ENCODE data around the gene CCDC171. TPM values are rescaled to one million over a fixed set of nuclear protein-coding genes. Genes with fewer than 3 reads are reported as not detected.

CCDC171 gene
- total and polyA plus RNA-seq, 2 donors from 2014 or later: 1.2 to 5.1 TPM

DNA sequence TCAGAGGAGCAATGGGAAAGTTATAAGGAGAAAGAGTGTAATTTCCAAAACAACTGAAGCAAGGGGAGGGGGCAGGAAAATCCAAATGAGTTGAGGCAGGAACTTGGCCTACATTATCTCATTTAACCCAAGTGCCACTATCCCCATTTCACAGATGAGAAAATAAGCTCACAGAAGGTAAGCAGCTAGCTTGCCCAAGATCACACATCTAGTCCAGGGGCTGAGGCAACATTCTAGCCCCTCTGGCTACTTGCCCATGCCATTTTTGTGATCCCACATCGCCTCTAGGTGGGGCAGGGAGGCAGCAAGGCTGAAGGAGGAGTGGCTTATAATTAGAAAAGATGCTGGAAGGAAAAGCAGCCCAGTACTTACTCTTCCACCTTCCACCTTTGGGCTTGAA, 39.5 kb upstream of the CCDC171 start:
- H3K27ac ChIP-seq (ENCODE audit: low read depth in 2 of 2, low read length in 2 of 2): no peak overlapping the region
- no peaks in the 10 kb centered on the region for H3K27me3 ChIP-seq (ENCODE audit: control insufficient read depth, insufficient read depth, low read length)
- no peak for DNase-seq
- no peak overlapping the region for H3K4me3 ChIP-seq (ENCODE audit: low read length in 3 of 3)
- intact Hi-C loops (cut with DNase I): no loop called here
- no peaks in the 10 kb centered on the region for H3K36me3 ChIP-seq (ENCODE audit: control insufficient read depth in 2 of 3, insufficient read depth in 3 of 3, low read length in 3 of 3)
- peaks cover 0 to 3% (median 0%) of the 10 kb centered on the region in 3 donors for H3K4me1 ChIP-seq (ENCODE audit: control insufficient read depth in 2 of 3, insufficient read depth in 2 of 3, low read depth in 1 of 3, low read length in 3 of 3)
- no peaks in the 10 kb centered on the region for H3K9me3 ChIP-seq (ENCODE audit: control insufficient read depth in 2 of 3, insufficient read depth in 1 of 3, low read length in 3 of 3)
- no peak for FAIRE-seq
- TF ChIP-seq, protein P1, sequence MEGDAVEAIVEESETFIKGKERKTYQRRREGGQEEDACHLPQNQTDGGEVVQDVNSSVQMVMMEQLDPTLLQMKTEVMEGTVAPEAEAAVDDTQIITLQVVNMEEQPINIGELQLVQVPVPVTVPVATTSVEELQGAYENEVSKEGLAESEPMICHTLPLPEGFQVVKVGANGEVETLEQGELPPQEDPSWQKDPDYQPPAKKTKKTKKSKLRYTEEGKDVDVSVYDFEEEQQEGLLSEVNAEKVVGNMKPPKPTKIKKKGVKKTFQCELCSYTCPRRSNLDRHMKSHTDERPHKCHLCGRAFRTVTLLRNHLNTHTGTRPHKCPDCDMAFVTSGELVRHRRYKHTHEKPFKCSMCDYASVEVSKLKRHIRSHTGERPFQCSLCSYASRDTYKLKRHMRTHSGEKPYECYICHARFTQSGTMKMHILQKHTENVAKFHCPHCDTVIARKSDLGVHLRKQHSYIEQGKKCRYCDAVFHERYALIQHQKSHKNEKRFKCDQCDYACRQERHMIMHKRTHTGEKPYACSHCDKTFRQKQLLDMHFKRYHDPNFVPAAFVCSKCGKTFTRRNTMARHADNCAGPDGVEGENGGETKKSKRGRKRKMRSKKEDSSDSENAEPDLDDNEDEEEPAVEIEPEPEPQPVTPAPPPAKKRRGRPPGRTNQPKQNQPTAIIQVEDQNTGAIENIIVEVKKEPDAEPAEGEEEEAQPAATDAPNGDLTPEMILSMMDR (IDR thresholded peaks at IDR 0.05; ENCODE audit: borderline replicate concordance, extremely low read depth, insufficient read depth): no peak
- no peak overlapping the region for H3K9ac ChIP-seq (ENCODE audit: low read length in 3 of 3)

DNA sequence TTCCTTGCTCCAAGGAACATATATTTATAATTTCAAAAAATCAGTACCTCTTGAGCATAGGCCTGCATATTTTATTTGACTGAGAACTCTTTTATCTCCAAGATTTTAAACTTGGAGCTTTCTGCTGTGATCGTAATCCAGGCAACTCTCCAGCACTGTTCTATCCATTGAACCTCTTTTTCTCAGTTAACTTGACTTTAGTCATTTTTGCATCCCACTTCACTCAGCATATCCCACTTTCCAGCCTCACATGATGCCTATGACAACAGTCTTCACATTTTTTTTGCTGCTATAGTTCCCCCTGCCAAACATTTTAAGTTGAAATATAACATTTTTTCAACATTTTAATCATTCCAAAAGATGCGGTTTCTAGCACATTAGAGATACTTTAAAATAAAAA, 33.0 kb upstream of the CCDC171 start:
- no peak for FAIRE-seq
- intact Hi-C loops (cut with DNase I): no loop called here

GRCh38 chr9:15521254-15521653, 31.6 kb upstream of the CCDC171 start:
- Histone ChIP-seq H3K27me3 (ENCODE audit: control insufficient read depth, insufficient read depth, low read length) (no peaks in the 10 kb centered on the region), H3K4me1 (ENCODE audit: control insufficient read depth in 2 of 3, insufficient read depth in 2 of 3, low read depth in 1 of 3, low read length in 3 of 3) (no peaks in the 10 kb centered on the region), H3K27ac (ENCODE audit: low read depth in 2 of 2, low read length in 2 of 2) (no peak overlapping the region), H3K4me3 (ENCODE audit: low read length in 3 of 3) (no peak overlapping the region), H3K9ac (ENCODE audit: low read length in 3 of 3) (no peak overlapping the region), H3K9me3 (ENCODE audit: control insufficient read depth in 2 of 3, insufficient read depth in 1 of 3, low read length in 3 of 3) (no peaks in the 10 kb centered on the region), H3K36me3 (ENCODE audit: control insufficient read depth in 2 of 3, insufficient read depth in 3 of 3, low read length in 3 of 3) (no peaks in the 10 kb centered on the region)
- FAIRE-seq: no peak
- DNase-seq: no peak
- intact Hi-C loops (cut with DNase I): no loop called here
- TF ChIP-seq, protein P1 (IDR thresholded peaks at IDR 0.05; ENCODE audit: borderline replicate concordance, extremely low read depth, insufficient read depth): no peak

More for the DNA sequence above, 33.0 kb upstream of the CCDC171 start:
- Histone ChIP-seq H3K27me3 (ENCODE audit: control insufficient read depth, insufficient read depth, low read length) (no peaks in the 10 kb centered on the region), H3K4me1 (ENCODE audit: control insufficient read depth in 2 of 3, insufficient read depth in 2 of 3, low read depth in 1 of 3, low read length in 3 of 3) (no peaks in the 10 kb centered on the region), H3K36me3 (ENCODE audit: control insufficient read depth in 2 of 3, insufficient read depth in 3 of 3, low read length in 3 of 3) (no peaks in the 10 kb centered on the region), H3K27ac (ENCODE audit: low read depth in 2 of 2, low read length in 2 of 2) (no peak overlapping the region), H3K9ac (ENCODE audit: low read length in 3 of 3) (no peak overlapping the region), H3K4me3 (ENCODE audit: low read length in 3 of 3) (no peak overlapping the region), H3K9me3 (ENCODE audit: control insufficient read depth in 2 of 3, insufficient read depth in 1 of 3, low read length in 3 of 3) (no peaks in the 10 kb centered on the region)
- no peak for DNase-seq
- TF ChIP-seq, protein P1 (IDR thresholded peaks at IDR 0.05; ENCODE audit: borderline replicate concordance, extremely low read depth, insufficient read depth): no peak

- Histone ChIP-seq H3K9me3 (ENCODE audit: control insufficient read depth in 2 of 3, insufficient read depth in 1 of 3, low read length in 3 of 3) (no peaks in the 10 kb centered on the region), H3K4me3 (ENCODE audit: low read length in 3 of 3) (no peak overlapping the region), H3K27me3 (ENCODE audit: control insufficient read depth, insufficient read depth, low read length) (no peaks in the 10 kb centered on the region), H3K27ac (ENCODE audit: low read depth in 2 of 2, low read length in 2 of 2) (no peak overlapping the region), H3K4me1 (ENCODE audit: control insufficient read depth in 2 of 3, insufficient read depth in 2 of 3, low read depth in 1 of 3, low read length in 3 of 3) (no peaks in the 10 kb centered on the region), H3K36me3 (ENCODE audit: control insufficient read depth in 2 of 3, insufficient read depth in 3 of 3, low read length in 3 of 3) (no peaks in the 10 kb centered on the region), H3K9ac (ENCODE audit: low read length in 3 of 3) (no peak overlapping the region)
- DNase-seq (no peak), FAIRE-seq (no peak)
- intact Hi-C loops (cut with DNase I): no loop called here
- TF ChIP-seq, protein P1 (IDR thresholded peaks at IDR 0.05; ENCODE audit: borderline replicate concordance, extremely low read depth, insufficient read depth): no peak
Measured at GRCh38 chr9:15522130-15522755, 30.6 kb upstream of the CCDC171 start.

All from kidney (tissue), 14 donors.